Stimulated activated naive B cell treated with anti-CD40 and anti-IgM and Interleukin-4, amounts not matched to agents 10 μg/mL and 1 μg/mL and 100 μg/mL, for 72 hours (primary cell): Measurements from ENCODE around the gene AVP.

Experiments
- ATAC-seq, 2 donors: fragments of 150-1000 bp; cut with Tn5 transposase; replicated peaks; 2 replicates each; pipeline ENCODE4 v1.10.0; 2021; ENCODE audit warnings: moderate library complexity in 1 of 2
- DNase-seq: peaks from one replicate; pipeline ENCODE4 v3.0.0; 2021
- H3K27ac Mint-ChIP-seq: one replicate; pipeline ENCODE4 v1.8.0; 2022; ENCODE audit warnings: mild to moderate bottlenecking, mixed read lengths
- H3K27me3 Mint-ChIP-seq, 2 donors: one replicate each; pipeline ENCODE4 v1.8.0; 2022; ENCODE audit warnings: mixed read lengths in 2 of 2
- H3K36me3 Mint-ChIP-seq, 2 donors: one replicate each; pipeline ENCODE4 v1.8.0; 2022; ENCODE audit warnings: mixed read lengths in 2 of 2, mild to moderate bottlenecking in 1 of 2
- H3K4me1 Mint-ChIP-seq, 2 donors: one replicate each; pipeline ENCODE4 v1.8.0; 2022; ENCODE audit warnings: mixed read lengths in 2 of 2, mild to moderate bottlenecking in 1 of 2
- H3K4me3 Mint-ChIP-seq, 2 donors: one replicate each; pipeline ENCODE4 v1.8.0; 2022; ENCODE audit warnings: mild to moderate bottlenecking in 2 of 2, mixed read lengths in 2 of 2, moderate library complexity in 1 of 2
- H3K9me3 Mint-ChIP-seq, 2 donors: one replicate each; pipeline ENCODE4 v1.8.0; 2022; ENCODE audit warnings: mixed read lengths in 2 of 2, mild to moderate bottlenecking in 1 of 2

AVP gene

GRCh38 chr20:3041854-3042409 is 42.6 kb downstream of the AVP start:
- DNase-seq = no peak
- Mint-ChIP-seq H3K9me3 (no peaks in the 10 kb centered on the region), H3K27me3 (no peaks in the 10 kb centered on the region), H3K27ac (peak overlapping the region; percentile 37), H3K4me3 (no peak overlapping the region), H3K36me3 (peaks cover 18 to 35% of the 10 kb centered on the region in 2 donors), H3K4me1 (peaks cover 11 to 21% of the 10 kb centered on the region in 2 donors)
- ATAC-seq = no peak

DNA sequence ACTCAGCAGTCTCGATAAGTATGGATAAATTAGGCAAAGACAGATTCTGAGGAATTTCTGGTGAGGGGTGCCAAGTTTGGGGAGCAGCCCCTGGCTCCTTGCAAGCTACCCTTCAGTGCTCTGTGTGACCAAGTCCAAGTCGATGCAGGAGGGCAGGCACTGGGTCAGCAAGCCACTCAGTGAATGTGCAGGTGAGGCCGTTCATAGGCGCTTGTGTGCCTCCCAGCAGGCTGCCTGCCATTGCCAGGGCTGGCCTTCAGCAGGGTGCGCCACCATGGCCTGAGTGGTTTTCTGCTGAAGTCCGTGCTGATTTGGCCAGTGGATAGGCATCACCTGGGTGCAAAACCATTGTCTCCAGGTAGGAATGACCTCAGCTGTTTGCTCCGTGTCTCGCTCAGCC is 44.4 kb downstream of the AVP start:
- peaks cover 21 to 45% of the 10 kb centered on the region in 2 donors for H3K36me3 Mint-ChIP-seq
- H3K9me3 Mint-ChIP-seq = no peaks in the 10 kb centered on the region
- ATAC-seq = no peak
- H3K27ac Mint-ChIP-seq = peak overlapping the region; percentile 26
- peaks cover 4 to 8% of the 10 kb centered on the region in 2 donors for H3K4me1 Mint-ChIP-seq
- no peaks in the 10 kb centered on the region for H3K27me3 Mint-ChIP-seq
- no peak overlapping the region for H3K4me3 Mint-ChIP-seq
- DNase-seq = no peak

DNA sequence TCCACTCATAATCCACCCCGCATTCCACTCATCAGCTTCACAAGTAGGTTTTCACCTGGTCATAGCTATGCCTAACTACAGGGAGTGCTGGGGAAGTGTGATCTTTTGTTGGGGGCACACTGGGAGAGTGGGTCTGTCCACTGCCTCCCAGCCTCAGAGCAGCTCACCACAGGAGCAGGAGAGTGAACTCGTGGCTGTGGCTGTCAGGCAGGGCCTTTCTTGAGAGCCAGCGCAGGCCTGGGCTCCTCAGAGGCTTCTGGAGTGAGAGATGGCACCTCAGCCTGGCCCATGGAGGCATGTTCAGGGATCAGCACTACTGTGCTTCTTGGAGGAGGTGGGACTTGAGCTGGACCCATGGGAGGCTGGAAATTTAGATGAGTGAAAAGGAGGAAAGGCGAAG is 45.1 kb downstream of the AVP start:
- ATAC-seq = no peak
- no peak overlapping the region for H3K27ac Mint-ChIP-seq
- no peak overlapping the region for H3K4me3 Mint-ChIP-seq
- DNase-seq = no peak
- H3K36me3 Mint-ChIP-seq = peaks cover 24 to 49% of the 10 kb centered on the region in 2 donors
- no peaks in the 10 kb centered on the region for H3K27me3 Mint-ChIP-seq
- H3K9me3 Mint-ChIP-seq = no peaks in the 10 kb centered on the region
- peaks cover 2 to 4% of the 10 kb centered on the region in 2 donors for H3K4me1 Mint-ChIP-seq

- ATAC-seq (no peak), DNase-seq (no peak)
- H3K4me3 Mint-ChIP-seq = no peak overlapping the region
- H3K27me3 Mint-ChIP-seq = no peaks in the 10 kb centered on the region
- H3K9me3 Mint-ChIP-seq = no peaks in the 10 kb centered on the region
- peaks cover 0 to 2% of the 10 kb centered on the region in 2 donors for H3K4me1 Mint-ChIP-seq
- H3K27ac Mint-ChIP-seq = peak overlapping the region; percentile 16
- H3K36me3 Mint-ChIP-seq = peaks cover 24 to 49% of the 10 kb centered on the region in 2 donors
Measured at GRCh38 chr20:3038454-3038853, 46.1 kb downstream of the AVP start.

DNA sequence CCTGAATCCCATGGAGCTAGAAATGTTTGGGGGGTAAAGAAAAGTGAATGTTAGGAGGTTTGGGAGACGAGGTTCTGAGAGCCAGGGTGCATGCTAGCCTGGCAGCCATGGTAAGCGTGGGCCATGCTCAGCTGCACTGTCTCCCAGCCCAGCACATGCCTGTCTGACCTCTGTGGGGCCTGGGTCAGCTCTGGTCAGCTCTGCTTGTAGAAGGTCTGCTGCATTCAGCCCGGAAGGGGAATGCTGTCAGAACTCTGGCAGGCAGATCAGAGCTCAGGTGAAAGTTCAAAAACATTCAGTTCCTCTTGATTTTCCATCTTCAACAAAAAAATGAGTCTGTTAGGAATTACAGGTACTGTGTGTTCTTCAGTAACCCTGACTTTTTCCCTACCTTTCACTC is 46.9 kb downstream of the AVP start:
- ATAC-seq = no peak
- Mint-ChIP-seq H3K9me3 (no peaks in the 10 kb centered on the region), H3K27me3 (no peaks in the 10 kb centered on the region), H3K4me3 (no peak overlapping the region), H3K27ac (no peak overlapping the region), H3K36me3 (peaks cover 24 to 49% of the 10 kb centered on the region in 2 donors), H3K4me1 (peaks cover 0 to 2% of the 10 kb centered on the region in 2 donors)
- no peak for DNase-seq

- Mint-ChIP-seq H3K4me3 (no peak overlapping the region), H3K36me3 (peaks cover 21 to 38% of the 10 kb centered on the region in 2 donors), H3K27ac (no peak overlapping the region), H3K9me3 (no peaks in the 10 kb centered on the region), H3K4me1 (no peaks in the 10 kb centered on the region), H3K27me3 (no peaks in the 10 kb centered on the region)
- DNase-seq = no peak
- ATAC-seq = no peak
Measured at GRCh38 chr20:3032624-3033023, 51.9 kb downstream of the AVP start.
